H9 (cell line): ENCODE measurements around the gene ADI1. TPM values are rescaled to one million over a fixed set of nuclear protein-coding genes. Genes with fewer than 3 reads are reported as not detected.

Experiments used
- DNase-seq: peaks from one replicate; pipeline ENCODE4 v3.0.0-alpha.2; 2017
- H2AFZ ChIP-seq: one replicate; pipeline ENCODE4 v1.6.1; 2013; ENCODE audit warnings: mild to moderate bottlenecking, low read length, control low read depth, moderate library complexity
- H2AK5ac ChIP-seq: 2 replicates; pipeline ENCODE4 v1.6.1; 2013; ENCODE audit warnings: low read length, control low read depth, mixed read lengths; ENCODE audit not compliant: insufficient read length
- H2BK120ac ChIP-seq: one replicate; pipeline ENCODE4 v1.6.1; 2013; ENCODE audit warnings: low read depth, mild to moderate bottlenecking, low read length, control low read depth, inconsistent platforms; ENCODE audit not compliant: poor library complexity, severe bottlenecking
- H2BK12ac ChIP-seq: 2 replicates; pipeline ENCODE4 v1.6.1; 2013; ENCODE audit warnings: low read length, control low read depth, mixed read lengths, low read depth; ENCODE audit not compliant: insufficient read length
- H2BK15ac ChIP-seq: 2 replicates; pipeline ENCODE4 v1.6.1; 2013; ENCODE audit warnings: low read depth, low read length, control low read depth
- H2BK20ac ChIP-seq: one replicate; pipeline ENCODE4 v1.6.1; 2013; ENCODE audit warnings: low read depth, mild to moderate bottlenecking, low read length, control low read depth, inconsistent platforms; ENCODE audit not compliant: poor library complexity, severe bottlenecking
- H2BK5ac ChIP-seq: 2 replicates; pipeline ENCODE4 v1.6.1; 2013; ENCODE audit warnings: low read length, control low read depth, mixed read lengths; ENCODE audit not compliant: insufficient read length
- H3K14ac ChIP-seq: 2 replicates; pipeline ENCODE4 v1.6.1; 2013; ENCODE audit warnings: low read length, control low read depth; ENCODE audit not compliant: insufficient read depth
- H3K18ac ChIP-seq: 2 replicates; pipeline ENCODE4 v1.6.1; 2013; ENCODE audit warnings: low read depth, mild to moderate bottlenecking, mixed read lengths, low read length, control low read depth; ENCODE audit not compliant: insufficient read length
- H3K23ac ChIP-seq: 2 replicates; pipeline ENCODE4 v1.6.1; 2013; ENCODE audit warnings: low read length, control low read depth, mixed read lengths, low read depth; ENCODE audit not compliant: insufficient read length
- H3K23me2 ChIP-seq: 2 replicates; pipeline ENCODE4 v1.6.1; 2013; ENCODE audit warnings: low read depth, mild to moderate bottlenecking, mixed read lengths, low read length, control low read depth; ENCODE audit not compliant: insufficient read length, poor library complexity, severe bottlenecking
- H3K27ac ChIP-seq: 2 replicates; pipeline ENCODE4 v1.5.1; 2013; ENCODE audit warnings: low read length, control low read depth, mixed read lengths, low read depth; ENCODE audit not compliant: insufficient read length
- H3K27me3 ChIP-seq: 2 replicates; pipeline ENCODE4 v1.6.1; 2013; ENCODE audit warnings: low read length, control low read depth, inconsistent platforms; ENCODE audit not compliant: insufficient read depth
- H3K4ac ChIP-seq: 2 replicates; pipeline ENCODE4 v1.6.1; 2013; ENCODE audit warnings: low read depth, mild to moderate bottlenecking, control low read depth, inconsistent platforms, low read length, moderate library complexity
- H3K4me1 ChIP-seq: 2 replicates; pipeline ENCODE4 v1.6.1; 2013; ENCODE audit warnings: low read length, control low read depth, inconsistent platforms; ENCODE audit not compliant: insufficient read depth
- H3K4me2 ChIP-seq: 2 replicates; pipeline ENCODE4 v1.6.1; 2013; ENCODE audit warnings: low read length, control low read depth, mixed read lengths; ENCODE audit not compliant: insufficient read length, insufficient read depth
- H3K56ac ChIP-seq: 2 replicates; pipeline ENCODE4 v1.6.1; 2013; ENCODE audit warnings: low read depth, mild to moderate bottlenecking, mixed read lengths, low read length, control low read depth; ENCODE audit not compliant: insufficient read length
- H3K79me1 ChIP-seq: 2 replicates; pipeline ENCODE4 v1.6.1; 2013; ENCODE audit warnings: low read depth, mild to moderate bottlenecking, moderate library complexity, low read length, control low read depth, inconsistent platforms; ENCODE audit not compliant: insufficient read depth, poor library complexity, severe bottlenecking
- H3K79me2 ChIP-seq: 2 replicates; pipeline ENCODE4 v1.6.1; 2013; ENCODE audit warnings: low read length, control low read depth, inconsistent platforms; ENCODE audit not compliant: insufficient read depth
- H3K9ac ChIP-seq: 2 replicates; pipeline ENCODE4 v1.6.1; 2013; ENCODE audit warnings: low read length, control low read depth, mixed read lengths; ENCODE audit not compliant: insufficient read length; ENCODE audit errors: extremely low read depth
- H3K9me3 ChIP-seq: one replicate; pipeline ENCODE4 v1.6.1; 2013; ENCODE audit warnings: low read depth, low read length, inconsistent platforms; ENCODE audit not compliant: control insufficient read depth
- H3T11ph ChIP-seq: one replicate; pipeline ENCODE4 v1.6.1; 2013; ENCODE audit warnings: mild to moderate bottlenecking, low read length, control low read depth, inconsistent platforms
- H4K20me1 ChIP-seq: one replicate; pipeline ENCODE4 v1.6.1; 2013; ENCODE audit not compliant: control insufficient read depth, insufficient read length, insufficient read depth
- H4K5ac ChIP-seq: 2 replicates; pipeline ENCODE4 v1.6.1; 2013; ENCODE audit warnings: low read depth, mild to moderate bottlenecking, mixed read lengths, low read length, control low read depth; ENCODE audit not compliant: insufficient read length
- H4K8ac ChIP-seq: replicated peaks from 2 replicates; pipeline ENCODE4 v1.6.1; 2013; ENCODE audit warnings: low read length, control low read depth, mixed read lengths, low read depth; ENCODE audit not compliant: insufficient read length
- H4K91ac ChIP-seq: 2 replicates; pipeline ENCODE4 v1.6.1; 2013; ENCODE audit warnings: low read depth, mild to moderate bottlenecking, moderate library complexity, mixed read lengths, low read length, control low read depth; ENCODE audit not compliant: insufficient read length
- H3K27ac Mint-ChIP-seq, 3 experiments: 2 replicates in 2 of 3; 3 replicates in 1 of 3; pipeline ENCODE4 v1.8.0; 2020 to 2021; ENCODE audit warnings: mixed read lengths in 3 of 3, mild to moderate bottlenecking in 1 of 3, moderate library complexity in 1 of 3
- H3K27me3 Mint-ChIP-seq: 2 replicates; pipeline ENCODE4 v1.8.0; 2021; ENCODE audit warnings: low read depth, mild to moderate bottlenecking, moderate library complexity, mixed read lengths
- H3K36me3 Mint-ChIP-seq, 3 experiments: 2 replicates in 2 of 3; 3 replicates in 1 of 3; pipeline ENCODE4 v1.8.0; 2020 to 2021; ENCODE audit warnings: low read depth in 3 of 3, mixed read lengths in 3 of 3; ENCODE audit not compliant: insufficient read depth in 1 of 3
- H3K4me1 Mint-ChIP-seq, 2 experiments: 2 replicates each; pipeline ENCODE4 v1.8.0; 2020; ENCODE audit warnings: mixed read lengths in 2 of 2
- H3K4me3 Mint-ChIP-seq, 2 experiments: 2 replicates in 1 of 2; 3 replicates in 1 of 2; pipeline ENCODE4 v1.8.0; 2020 to 2021; ENCODE audit warnings: mild to moderate bottlenecking in 2 of 2, mixed read lengths in 2 of 2, moderate library complexity in 1 of 2
- H3K9me3 Mint-ChIP-seq, 2 experiments: 2 replicates in 1 of 2; 3 replicates in 1 of 2; pipeline ENCODE4 v1.8.0; 2020; ENCODE audit warnings: mild to moderate bottlenecking in 2 of 2, mixed read lengths in 2 of 2, moderate library complexity in 1 of 2
- CTCF ChIP-seq: fragments of 200-600 bp; sonication (generic); conservative IDR thresholded peaks from 3 replicates; pipeline ENCODE4 v1.8.0; 2021; ENCODE audit warnings: antibody characterized with exemption, mild to moderate bottlenecking
- WGBS: extraction: QIAGEN DNeasy Blood & Tissue Kit; methylation state at CpG from one replicate; pipeline ENCODE4 v1.1.7; 2013; ENCODE audit warnings: missing lambda C conversion rate, low lambda C conversion rate, mixed read lengths; ENCODE audit not compliant: insufficient read length; ENCODE audit errors: extremely low coverage; 5-methylcytosine and 5-hydroxymethylcytosine counted together
- total RNA-seq: library from RNA; stranded (reverse); gene quantifications from 2 replicates; pipeline ENCODE4 v1.2.1, GENCODE V29; 2021

ADI1 gene
- total RNA-seq, 1 experiment from 2014 or later = 23.4 TPM

DNA sequence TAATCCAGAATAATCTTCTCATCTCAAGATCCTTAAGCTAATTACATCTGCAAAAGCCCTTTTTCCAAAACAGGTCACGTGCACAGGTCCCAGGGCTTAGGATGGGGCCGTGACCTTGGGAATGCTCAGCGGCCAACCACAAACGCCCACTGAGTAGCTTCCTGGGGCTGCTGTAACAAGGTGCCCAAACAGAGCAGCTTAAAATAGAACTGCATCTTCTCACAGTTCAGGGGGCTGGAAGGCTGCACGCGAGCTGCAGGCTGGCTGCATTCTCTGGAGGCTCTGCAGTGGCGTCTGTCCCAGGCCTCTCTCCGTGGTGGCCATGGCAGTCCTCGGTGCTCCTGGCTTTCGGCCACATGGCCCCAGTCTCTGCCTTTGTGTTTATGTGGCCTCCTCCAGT lies 31.9 kb downstream of the ADI1 start:
- DNase-seq = peak; percentile 24
- Mint-ChIP-seq H3K36me3 (peaks cover 15 to 28% (median 19%) of the 10 kb centered on the region in 3 experiments), H3K4me3 (no peak overlapping the region), H3K27ac (no peak overlapping the region), H3K4me1 (peaks cover 4 to 13% of the 10 kb centered on the region in 2 experiments), H3K27me3 (peaks cover 1% of the 10 kb centered on the region; the same call in 1 of the 2 replicates), H3K9me3 (peaks cover 3 to 8% of the 10 kb centered on the region in 2 experiments; a peak in 3 of 5 replicates)
- Histone ChIP-seq H2BK20ac (no peak overlapping the region), H3K23me2 (no peaks in the 10 kb centered on the region), H3K79me1 (no peaks in the 10 kb centered on the region), H2AK5ac (no peak overlapping the region), H3K9me3 (no peaks in the 10 kb centered on the region), H2AFZ (no peak overlapping the region), H3K18ac (no peak overlapping the region), H3K79me2 (no peaks in the 10 kb centered on the region), H3K4me1 (no peaks in the 10 kb centered on the region), H3K56ac (no peak overlapping the region), H3K4me2 (no peak overlapping the region), H3K23ac (no peak overlapping the region), H4K20me1 (no peaks in the 10 kb centered on the region), H4K91ac (no peak overlapping the region), H2BK5ac (no peak overlapping the region), H3K27ac (no peak overlapping the region), H4K8ac (no peak overlapping the region), H2BK120ac (no peak overlapping the region), H2BK12ac (no peak overlapping the region), H2BK15ac (no peak overlapping the region), H4K5ac (no peak overlapping the region), H3K4ac (no peak overlapping the region), H3K14ac (no peak overlapping the region), H3K9ac (no peak overlapping the region), H3T11ph (no peak overlapping the region), H3K27me3 (no peaks in the 10 kb centered on the region)
- TF ChIP-seq CTCF = no peak
- WGBS = no CpG with 5 or more reads among the region's 10 CpGs
